ENCODE results near the gene SYF2. TPM values are rescaled to one million over a fixed set of nuclear protein-coding genes. Genes with fewer than 3 reads are reported as not detected.

Gene SYF2
- total RNA-seq, 4 donors from 2014 or later, result 32.7 to 52.2 (median 43.7) TPM

GRCh38 chr1:25217015-25217414 lies 15.3 kb downstream of the SYF2 start:
- 85 to 92% methylated on average over 3 of the region's 3 CpGs for WGBS, 2 donors
- Histone ChIP-seq H3K27me3 (no peaks in the 10 kb centered on the region), H3K4me1 (no peaks in the 10 kb centered on the region), H3K4me3 (no peak overlapping the region), H3K27ac (no peak overlapping the region), H3K9me3 (no peaks in the 10 kb centered on the region), H3K36me3 (peaks cover 0 to 39% (median 0%) of the 10 kb centered on the region in 3 donors)
- no peak for DNase-seq (ENCODE audit: low spot score in 2 of 2)
- TF ChIP-seq POLR2A (IDR thresholded peaks at IDR 0.05), result no peak
- TF ChIP-seq CTCF (IDR thresholded peaks at IDR 0.05), result no peak
- no peak for TF ChIP-seq EP300 (IDR thresholded peaks at IDR 0.05)

- Histone ChIP-seq H3K4me1 (no peaks in the 10 kb centered on the region), H3K27me3 (no peaks in the 10 kb centered on the region), H3K27ac (no peak overlapping the region), H3K4me3 (no peak overlapping the region), H3K36me3 (peaks cover 0 to 30% (median 0%) of the 10 kb centered on the region in 3 donors), H3K9me3 (no peaks in the 10 kb centered on the region)
- TF ChIP-seq POLR2A (IDR thresholded peaks at IDR 0.05) (no peak), EP300 (IDR thresholded peaks at IDR 0.05) (no peak)
- no peak for DNase-seq (ENCODE audit: low spot score in 2 of 2)
- 67 to 83% methylated on average over 4 of the region's 4 CpGs for WGBS, 2 donors
Measured at GRCh38 chr1:25216123-25216522, 16.2 kb downstream of the SYF2 start.

- no peak for DNase-seq (ENCODE audit: low spot score in 2 of 2)
- Histone ChIP-seq H3K9me3 (no peaks in the 10 kb centered on the region), H3K4me3 (no peak overlapping the region), H3K27ac (no peak overlapping the region), H3K36me3 (peaks cover 0 to 3% (median 0%) of the 10 kb centered on the region in 3 donors), H3K27me3 (peaks cover 0 to 11% of the 10 kb centered on the region in 2 donors), H3K4me1 (no peaks in the 10 kb centered on the region)
- WGBS, 2 donors, result 56 to 64% methylated on average over 5 of the region's 5 CpGs
- TF ChIP-seq EP300 (IDR thresholded peaks at IDR 0.05), result no peak
- TF ChIP-seq POLR2A (IDR thresholded peaks at IDR 0.05), result no peak
- no peak for TF ChIP-seq CTCF (IDR thresholded peaks at IDR 0.05)
Measured at GRCh38 chr1:25212725-25213124, 19.6 kb downstream of the SYF2 start.

- Histone ChIP-seq H3K27ac (no peak overlapping the region), H3K36me3 (no peaks in the 10 kb centered on the region), H3K27me3 (peaks cover 0 to 11% of the 10 kb centered on the region in 2 donors), H3K4me1 (no peaks in the 10 kb centered on the region), H3K9me3 (no peaks in the 10 kb centered on the region), H3K4me3 (no peak overlapping the region)
- TF ChIP-seq POLR2A (IDR thresholded peaks at IDR 0.05) (no peak), CTCF (IDR thresholded peaks at IDR 0.05) (no peak)
- no peak for DNase-seq (ENCODE audit: low spot score in 2 of 2)
- 41% methylated on average over 3 of the region's 3 CpGs for WGBS, 2 donors
Measured at GRCh38 chr1:25210728-25211127, 21.6 kb downstream of the SYF2 start.

DNA sequence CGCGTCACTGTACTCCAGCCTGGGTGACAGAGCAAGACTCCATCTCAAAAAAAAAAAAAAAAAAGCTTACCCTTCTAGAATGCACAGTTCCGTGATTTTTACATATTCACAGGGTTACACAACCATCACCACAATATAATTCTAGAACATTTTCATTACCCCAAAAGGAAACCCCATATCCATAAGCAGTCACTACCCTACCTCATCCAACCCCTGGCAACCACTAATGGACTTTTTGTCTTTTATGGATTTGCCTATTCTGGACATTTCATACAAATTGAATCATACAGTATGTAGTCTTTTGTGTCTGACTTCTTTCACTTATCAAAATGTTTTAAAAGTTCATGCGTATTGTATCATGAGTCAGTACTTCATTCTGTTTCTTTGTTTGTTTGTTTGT lies 22.8 kb downstream of the SYF2 start:
- 81 to 88% methylated on average over 4 of the region's 4 CpGs for WGBS, 2 donors
- no peak overlapping the region for H3K4me3 ChIP-seq
- no peaks in the 10 kb centered on the region for H3K36me3 ChIP-seq
- H3K4me1 ChIP-seq, result no peaks in the 10 kb centered on the region
- H3K9me3 ChIP-seq, result no peaks in the 10 kb centered on the region
- DNase-seq (ENCODE audit: low spot score in 2 of 2), result no peak
- peaks cover 0 to 11% of the 10 kb centered on the region in 2 donors for H3K27me3 ChIP-seq
- H3K27ac ChIP-seq, result no peak overlapping the region
- TF ChIP-seq EP300 (IDR thresholded peaks at IDR 0.05), result no peak
- TF ChIP-seq CTCF (IDR thresholded peaks at IDR 0.05), result no peak
- TF ChIP-seq POLR2A (IDR thresholded peaks at IDR 0.05), result no peak

All from tibial nerve (tissue), 4 donors.